Right lobe of liver (tissue), 4 donors: Measurements from ENCODE around the gene PRSS56.

Experiments
- POLR2A ChIP-seq: fragments of 450-650 bp; IDR thresholded peaks from one replicate; pipeline ENCODE4 v1.6.1; 2017; ENCODE audit warnings: antibody characterized with exemption, mild to moderate bottlenecking
- TF ChIP-seq, protein P1 (sequence below), 4 donors: fragments of 200-600 bp in 3 of 4; fragments of 450-650 bp in 1 of 4; IDR thresholded peaks; one replicate each; pipeline versions ENCODE4 v1.5.1 to v1.8.0; 2016 to 2022; ENCODE audit warnings: antibody characterized with exemption in 4 of 4, mild to moderate bottlenecking in 2 of 4
- donor health status: DM: no; HTN: no; CAD: no.
- donor health status: DM: no; HTN: no; CAD: no.
- donor health status: DM: no; HTN: yes; CAD: no.

DNA sequence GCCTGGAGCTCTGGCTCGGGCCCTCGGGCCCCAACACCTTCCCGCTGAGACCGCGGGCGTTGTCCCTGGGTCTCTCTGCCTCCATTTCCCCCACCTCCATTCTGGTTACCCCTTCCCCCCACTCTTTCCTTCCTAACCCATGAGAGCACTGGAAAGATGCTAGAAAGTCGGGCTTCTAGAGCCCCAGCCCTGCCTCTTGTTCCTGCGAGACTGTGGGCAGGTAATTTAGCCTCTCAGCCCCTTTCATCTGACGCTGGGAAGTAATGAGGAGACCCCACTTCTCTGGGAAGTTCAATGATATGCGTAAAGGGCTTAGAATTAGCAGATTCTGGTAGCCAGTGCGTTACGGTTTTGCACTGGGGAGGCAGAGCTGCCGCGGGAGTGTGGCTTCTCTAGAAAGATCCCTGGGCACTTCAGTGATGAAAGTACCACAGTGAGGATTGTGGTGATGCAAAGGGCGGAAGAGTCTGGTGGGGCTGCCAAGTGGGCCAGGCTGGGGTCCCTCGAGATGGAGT lies 16.3 kb upstream of the PRSS56 start:
- TF ChIP-seq, protein P1, sequence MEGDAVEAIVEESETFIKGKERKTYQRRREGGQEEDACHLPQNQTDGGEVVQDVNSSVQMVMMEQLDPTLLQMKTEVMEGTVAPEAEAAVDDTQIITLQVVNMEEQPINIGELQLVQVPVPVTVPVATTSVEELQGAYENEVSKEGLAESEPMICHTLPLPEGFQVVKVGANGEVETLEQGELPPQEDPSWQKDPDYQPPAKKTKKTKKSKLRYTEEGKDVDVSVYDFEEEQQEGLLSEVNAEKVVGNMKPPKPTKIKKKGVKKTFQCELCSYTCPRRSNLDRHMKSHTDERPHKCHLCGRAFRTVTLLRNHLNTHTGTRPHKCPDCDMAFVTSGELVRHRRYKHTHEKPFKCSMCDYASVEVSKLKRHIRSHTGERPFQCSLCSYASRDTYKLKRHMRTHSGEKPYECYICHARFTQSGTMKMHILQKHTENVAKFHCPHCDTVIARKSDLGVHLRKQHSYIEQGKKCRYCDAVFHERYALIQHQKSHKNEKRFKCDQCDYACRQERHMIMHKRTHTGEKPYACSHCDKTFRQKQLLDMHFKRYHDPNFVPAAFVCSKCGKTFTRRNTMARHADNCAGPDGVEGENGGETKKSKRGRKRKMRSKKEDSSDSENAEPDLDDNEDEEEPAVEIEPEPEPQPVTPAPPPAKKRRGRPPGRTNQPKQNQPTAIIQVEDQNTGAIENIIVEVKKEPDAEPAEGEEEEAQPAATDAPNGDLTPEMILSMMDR (IDR thresholded peaks at IDR 0.05): no peak
- no peak for TF ChIP-seq POLR2A
